Astrocyte of the cerebellum (primary cell): Measurements from ENCODE around the gene KRT23.

ENCODE experiments used
- DNase-seq: peaks from one replicate; pipeline ENCODE4 v3.0.0-alpha.2; 2011; ENCODE audit warnings: low read depth
- H3K4me3 ChIP-seq: 2 replicates; pipeline ENCODE4 v1.5.1; 2011; ENCODE audit warnings: mild to moderate bottlenecking, low read depth, low read length, moderate library complexity
- CTCF ChIP-seq: IDR thresholded peaks from 2 replicates; pipeline ENCODE4 v1.5.1; 2012; ENCODE audit warnings: low read length, low read depth, moderate library complexity, mild to moderate bottlenecking; ENCODE audit errors: missing control alignments
- in situ Hi-C: cut with HindIII; loops from 2 replicates; pipeline ENCODE4 v1.10.0; 2017; ENCODE audit warnings: low sequenced_read_pairs

The KRT23 gene

DNA sequence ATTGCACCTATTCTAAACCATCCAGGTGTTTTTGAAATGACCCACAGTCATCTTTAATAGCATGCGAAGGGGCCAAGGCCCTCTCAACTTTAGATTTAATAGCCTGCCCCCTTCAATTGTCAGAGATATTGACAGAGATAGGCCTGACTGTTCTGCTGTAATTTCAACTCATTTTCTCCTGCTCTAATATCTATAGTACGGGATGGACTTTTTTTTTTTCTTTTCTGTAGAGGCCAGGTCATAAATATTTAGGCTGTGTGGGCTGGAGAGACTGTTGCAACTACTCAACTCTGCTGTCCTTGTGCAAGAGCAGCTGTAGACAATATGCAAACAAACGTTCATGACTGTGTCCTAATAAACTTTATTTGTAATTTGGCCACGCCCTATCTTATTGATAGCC is 27.7 kb downstream of the KRT23 start:
- no peak for DNase-seq
- no peak overlapping the region for H3K4me3 ChIP-seq
- in situ Hi-C loops = loop anchor here (25.0 kb wide), 1 partner anchor 753 kb away; no protein-coding TSS in a partner anchor
- TF ChIP-seq CTCF = no peak

GRCh38 chr17:40909351-40909750 is 28.1 kb downstream of the KRT23 start:
- no peak overlapping the region for H3K4me3 ChIP-seq
- in situ Hi-C loops = loop anchor here (25.0 kb wide), 1 partner anchor 753 kb away; no protein-coding TSS in a partner anchor

DNA sequence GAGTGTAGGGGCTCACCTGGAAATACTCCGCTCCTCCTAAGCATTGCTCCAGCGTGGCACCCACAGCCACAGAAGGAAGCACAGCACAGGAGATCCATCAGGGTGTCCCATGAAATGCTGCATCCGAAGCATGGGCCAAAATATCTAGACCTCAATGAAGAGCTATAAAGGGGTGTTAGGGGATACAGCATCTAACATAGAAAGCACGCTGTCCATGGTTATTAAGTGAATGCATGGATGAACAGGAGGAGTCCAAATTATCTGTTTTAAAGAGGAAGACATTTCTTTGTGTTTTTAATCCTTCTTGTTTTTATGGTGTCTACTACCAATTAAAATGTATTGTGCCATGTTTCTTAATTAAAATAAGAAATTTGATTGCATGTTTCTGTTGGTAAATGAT is 30.8 kb downstream of the KRT23 start:
- no peak for TF ChIP-seq CTCF
- no peak for DNase-seq
- in situ Hi-C loops = loop anchor here (25.0 kb wide), 1 partner anchor 756 kb away; no protein-coding TSS in a partner anchor
- H3K4me3 ChIP-seq = no peak overlapping the region

More at GRCh38 chr17:40909351-40909750, 28.1 kb downstream of the KRT23 start:
- peak; percentile 87 for DNase-seq
- TF ChIP-seq CTCF = peak; percentile 70

- no peak overlapping the region for H3K4me3 ChIP-seq
- no peak for TF ChIP-seq CTCF
- no peak for DNase-seq
- in situ Hi-C loops = loop anchor here (25.0 kb wide), 1 partner anchor 757 kb away; no protein-coding TSS in a partner anchor
Measured at GRCh38 chr17:40905370-40905769, 32.1 kb downstream of the KRT23 start.

- TF ChIP-seq CTCF = no peak
- in situ Hi-C loops = loop anchor here (25.0 kb wide), 1 partner anchor 759 kb away; no protein-coding TSS in a partner anchor
- no peak for DNase-seq
- H3K4me3 ChIP-seq = no peak overlapping the region
Measured at GRCh38 chr17:40903129-40903847, 34.2 kb downstream of the KRT23 start.

- no peak overlapping the region for H3K4me3 ChIP-seq
- in situ Hi-C loops = loop anchor here (25.0 kb wide), 1 partner anchor 760 kb away; no protein-coding TSS in a partner anchor
- TF ChIP-seq CTCF = no peak
- DNase-seq = no peak
Measured at GRCh38 chr17:40902498-40902897, 34.9 kb downstream of the KRT23 start.
